Stimulated activated naive CD8-positive, alpha-beta T cell treated with anti-CD3 and anti-CD28 coated beads, Interleukin-15, Interleukin-2, amounts not matched to agents 100 ng/mL and 50 ng/mL, for 24 hours (primary cell): Measurements from ENCODE around the gene GUCD1.
"Not testable (repeated sequence)": the region's sequence is repeated elsewhere in the genome, so short reads cannot be mapped to it uniquely, and the experiment has no call there.

ENCODE experiments used
- H3K27ac Mint-ChIP-seq: one replicate; pipeline ENCODE4 v1.8.0; 2021; ENCODE audit warnings: mild to moderate bottlenecking, mixed read lengths
- H3K27me3 Mint-ChIP-seq: one replicate; pipeline ENCODE4 v1.8.0; 2021; ENCODE audit warnings: mixed read lengths
- H3K36me3 Mint-ChIP-seq: one replicate; pipeline ENCODE4 v1.8.0; 2021; ENCODE audit warnings: low read depth, mixed read lengths
- H3K4me1 Mint-ChIP-seq: one replicate; pipeline ENCODE4 v1.8.0; 2021; ENCODE audit warnings: low read depth, mixed read lengths
- H3K4me3 Mint-ChIP-seq: one replicate; pipeline ENCODE4 v1.8.0; 2021; ENCODE audit warnings: mild to moderate bottlenecking, mixed read lengths
- H3K9me3 Mint-ChIP-seq: one replicate; pipeline ENCODE4 v1.8.0; 2021; ENCODE audit warnings: mixed read lengths

The GUCD1 gene

GRCh38 chr22:24532075-24532474 is 22.9 kb downstream of the GUCD1 start:
- no peaks in the 10 kb centered on the region for H3K9me3 Mint-ChIP-seq
- H3K27me3 Mint-ChIP-seq: no peaks in the 10 kb centered on the region
- H3K27ac Mint-ChIP-seq: no peak overlapping the region
- no peaks in the 10 kb centered on the region for H3K4me1 Mint-ChIP-seq
- H3K36me3 Mint-ChIP-seq: no peaks in the 10 kb centered on the region
- H3K4me3 Mint-ChIP-seq: no peak overlapping the region

GRCh38 chr22:24530968-24531367 is 24.0 kb downstream of the GUCD1 start:
- H3K4me3 Mint-ChIP-seq, H3K9me3 Mint-ChIP-seq, H3K27me3 Mint-ChIP-seq, H3K36me3 Mint-ChIP-seq, H3K27ac Mint-ChIP-seq, H3K4me1 Mint-ChIP-seq: not testable (repeated sequence)

DNA sequence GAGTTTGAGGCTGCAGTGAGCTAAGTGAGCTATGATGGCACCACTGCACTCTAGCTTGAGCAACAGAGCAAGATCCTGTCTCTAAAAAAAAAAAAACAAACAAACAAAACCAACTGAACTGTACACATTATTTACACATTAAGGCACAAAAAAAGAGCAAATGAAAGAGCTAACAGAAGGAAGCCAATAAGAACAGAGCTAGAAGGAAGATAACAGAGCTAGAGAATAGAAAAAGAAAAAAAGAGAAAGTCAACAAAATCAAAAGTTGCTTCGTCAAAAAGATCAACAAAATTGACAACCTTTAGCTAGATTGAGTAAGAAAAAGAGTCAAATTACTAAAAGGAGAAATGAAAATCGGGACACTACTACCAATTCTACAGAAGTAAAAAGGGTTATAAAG is 25.0 kb downstream of the GUCD1 start:
- Mint-ChIP-seq H3K4me3 (no peak overlapping the region), H3K36me3 (no peaks in the 10 kb centered on the region), H3K27me3 (no peaks in the 10 kb centered on the region), H3K4me1 (peaks cover 7% of the 10 kb centered on the region), H3K27ac (no peak overlapping the region), H3K9me3 (no peaks in the 10 kb centered on the region)

- no peaks in the 10 kb centered on the region for H3K9me3 Mint-ChIP-seq
- peaks cover 11% of the 10 kb centered on the region for H3K4me1 Mint-ChIP-seq
- no peak overlapping the region for H3K27ac Mint-ChIP-seq
- H3K36me3 Mint-ChIP-seq: no peaks in the 10 kb centered on the region
- no peaks in the 10 kb centered on the region for H3K27me3 Mint-ChIP-seq
- H3K4me3 Mint-ChIP-seq: no peak overlapping the region
Measured at GRCh38 chr22:24526191-24526590, 28.7 kb downstream of the GUCD1 start.

- no peaks in the 10 kb centered on the region for H3K36me3 Mint-ChIP-seq
- no peaks in the 10 kb centered on the region for H3K9me3 Mint-ChIP-seq
- H3K27me3 Mint-ChIP-seq: no peaks in the 10 kb centered on the region
- H3K4me1 Mint-ChIP-seq: peaks cover 11% of the 10 kb centered on the region
- H3K4me3 Mint-ChIP-seq: no peak overlapping the region
- no peak overlapping the region for H3K27ac Mint-ChIP-seq
Measured at GRCh38 chr22:24525416-24526037, 29.4 kb downstream of the GUCD1 start.

GRCh38 chr22:24523873-24524272 is 31.1 kb downstream of the GUCD1 start:
- peaks cover 11% of the 10 kb centered on the region for H3K4me1 Mint-ChIP-seq
- H3K36me3 Mint-ChIP-seq: no peaks in the 10 kb centered on the region
- no peak overlapping the region for H3K4me3 Mint-ChIP-seq
- H3K9me3 Mint-ChIP-seq: no peaks in the 10 kb centered on the region
- no peaks in the 10 kb centered on the region for H3K27me3 Mint-ChIP-seq
- no peak overlapping the region for H3K27ac Mint-ChIP-seq

DNA sequence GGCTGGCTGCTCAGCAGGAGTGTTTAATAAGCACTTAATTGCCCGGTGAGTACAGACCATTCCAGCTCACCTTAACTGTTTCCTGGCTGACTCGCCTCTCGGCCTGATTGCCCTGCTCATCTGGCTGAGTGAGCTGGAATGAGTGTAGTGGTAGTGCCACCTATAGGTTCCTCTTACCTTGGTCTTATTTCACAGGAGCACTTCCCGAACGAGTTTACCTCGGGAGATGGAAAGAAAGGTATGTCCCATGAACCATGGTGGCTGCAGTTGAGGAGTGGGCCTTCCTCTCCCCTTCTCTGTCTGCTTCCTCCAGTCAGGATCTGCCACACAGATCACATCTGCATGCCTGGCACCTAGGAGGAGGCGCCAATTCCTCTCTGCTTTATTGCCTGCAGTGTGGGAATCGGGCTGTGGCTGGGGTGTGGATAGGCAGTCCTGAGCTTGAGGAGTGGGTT is 33.1 kb downstream of the GUCD1 start:
- H3K4me3 Mint-ChIP-seq: no peak overlapping the region

DNA sequence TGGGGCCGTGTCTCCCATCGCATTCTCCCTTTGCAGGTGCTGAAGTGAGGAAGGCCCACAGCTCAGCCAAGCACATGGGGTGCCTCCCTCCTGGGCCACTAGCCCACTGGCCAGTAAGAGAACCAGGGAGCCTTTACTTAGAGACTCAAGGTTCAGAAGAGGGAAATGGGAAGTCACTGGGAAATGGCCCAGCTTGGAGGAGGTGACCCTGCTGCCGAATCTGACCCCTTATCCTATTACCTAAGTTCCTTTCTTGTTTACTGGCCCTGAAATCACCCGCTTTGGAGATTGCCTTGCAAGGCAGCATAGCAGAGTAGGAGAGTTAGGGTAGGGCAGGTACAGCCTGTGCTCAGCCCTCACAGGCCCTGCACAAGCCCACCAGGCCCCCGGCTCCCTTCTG is 35.4 kb downstream of the GUCD1 start:
- Mint-ChIP-seq H3K27ac (no peak overlapping the region), H3K9me3 (no peaks in the 10 kb centered on the region), H3K27me3 (peaks cover 4% of the 10 kb centered on the region), H3K4me1 (peaks cover 4% of the 10 kb centered on the region), H3K4me3 (no peak overlapping the region), H3K36me3 (no peaks in the 10 kb centered on the region)

More for the DNA sequence above, 33.1 kb downstream of the GUCD1 start:
- H3K27me3 Mint-ChIP-seq: peaks cover 4% of the 10 kb centered on the region
- H3K9me3 Mint-ChIP-seq: no peaks in the 10 kb centered on the region
- peaks cover 11% of the 10 kb centered on the region for H3K4me1 Mint-ChIP-seq
- H3K27ac Mint-ChIP-seq: no peak overlapping the region
- H3K36me3 Mint-ChIP-seq: no peaks in the 10 kb centered on the region

DNA sequence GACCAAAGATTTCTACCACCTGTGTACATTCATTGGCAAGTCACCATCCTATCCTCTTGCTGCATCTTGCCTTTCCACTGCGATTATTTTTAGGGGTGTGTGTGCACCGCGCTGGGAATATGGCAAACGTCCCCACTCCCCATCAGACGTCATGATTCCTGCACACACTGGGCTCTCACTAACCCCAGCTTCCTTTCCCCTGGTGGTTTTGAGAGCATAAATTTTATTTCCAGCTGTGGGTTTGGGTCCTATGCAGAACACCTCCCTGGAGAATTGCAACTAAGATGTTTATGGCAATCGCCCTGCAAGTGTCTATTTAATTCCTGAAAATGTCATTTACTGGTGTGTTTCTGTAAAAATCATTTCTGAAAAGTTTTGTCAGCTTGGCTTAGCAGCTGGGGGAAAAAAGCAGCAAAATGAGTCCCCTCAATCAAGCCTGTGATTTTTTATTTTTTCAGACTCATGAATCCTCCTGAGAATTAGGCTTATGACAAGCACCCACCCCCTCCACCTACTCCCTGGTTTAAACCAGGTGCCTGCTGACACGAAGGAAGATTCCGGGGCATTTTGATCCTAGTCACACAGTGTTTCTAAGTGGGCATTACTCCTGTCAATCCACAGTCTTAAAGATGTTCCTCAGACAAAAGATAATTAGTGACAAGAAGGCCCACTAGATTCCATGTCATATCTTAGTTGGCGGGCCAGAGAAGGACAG is 36.0 kb downstream of the GUCD1 start:
- Mint-ChIP-seq H3K36me3 (no peaks in the 10 kb centered on the region), H3K27ac (no peak overlapping the region), H3K4me3 (no peak overlapping the region), H3K9me3 (no peaks in the 10 kb centered on the region), H3K27me3 (peaks cover 4% of the 10 kb centered on the region), H3K4me1 (peaks cover 4% of the 10 kb centered on the region)

DNA sequence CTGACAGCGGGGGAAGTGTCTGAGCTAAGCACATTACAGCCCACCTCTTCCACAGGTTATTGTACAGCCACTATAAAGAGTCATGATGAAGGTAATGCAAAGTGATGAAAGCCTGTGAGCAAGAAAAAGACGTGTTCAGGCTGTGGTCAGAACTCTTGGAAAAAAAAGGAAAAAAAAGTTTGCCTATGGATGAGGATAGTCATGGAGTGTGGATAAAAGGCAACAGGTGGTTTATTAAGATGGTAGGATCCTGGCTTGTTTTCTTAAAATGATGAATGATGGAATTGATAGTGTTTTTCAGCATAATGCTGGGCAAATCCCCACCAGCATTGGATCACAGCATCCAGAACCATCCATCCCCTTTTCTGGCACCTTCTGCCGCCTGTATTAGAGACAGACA is 36.7 kb downstream of the GUCD1 start:
- H3K4me1 Mint-ChIP-seq: peaks cover 4% of the 10 kb centered on the region
- no peak overlapping the region for H3K4me3 Mint-ChIP-seq
- no peak overlapping the region for H3K27ac Mint-ChIP-seq
- peaks cover 4% of the 10 kb centered on the region for H3K27me3 Mint-ChIP-seq
- no peaks in the 10 kb centered on the region for H3K36me3 Mint-ChIP-seq
- no peaks in the 10 kb centered on the region for H3K9me3 Mint-ChIP-seq

GRCh38 chr22:24517446-24517845 is 37.5 kb downstream of the GUCD1 start:
- Mint-ChIP-seq H3K27me3 (peaks cover 4% of the 10 kb centered on the region), H3K36me3 (no peaks in the 10 kb centered on the region), H3K4me3 (no peak overlapping the region), H3K9me3 (no peaks in the 10 kb centered on the region), H3K4me1 (peaks cover 7% of the 10 kb centered on the region), H3K27ac (no peak overlapping the region)

- no peaks in the 10 kb centered on the region for H3K36me3 Mint-ChIP-seq
Measured at GRCh38 chr22:24516301-24516737, 38.6 kb downstream of the GUCD1 start.

GRCh38 chr22:24515027-24515338 is 40.0 kb downstream of the GUCD1 start:
- Mint-ChIP-seq H3K9me3 (no peaks in the 10 kb centered on the region), H3K4me1 (peaks cover 22% of the 10 kb centered on the region), H3K27ac (no peak overlapping the region), H3K4me3 (no peak overlapping the region), H3K27me3 (peaks cover 4% of the 10 kb centered on the region), H3K36me3 (no peaks in the 10 kb centered on the region)

More at GRCh38 chr22:24516301-24516737, 38.6 kb downstream of the GUCD1 start:
- Mint-ChIP-seq H3K27ac (no peak overlapping the region), H3K27me3 (peaks cover 4% of the 10 kb centered on the region), H3K9me3 (no peaks in the 10 kb centered on the region), H3K4me3 (no peak overlapping the region), H3K4me1 (peaks cover 11% of the 10 kb centered on the region)

- no peak overlapping the region for H3K4me3 Mint-ChIP-seq
- no peaks in the 10 kb centered on the region for H3K9me3 Mint-ChIP-seq
- no peaks in the 10 kb centered on the region for H3K36me3 Mint-ChIP-seq
- H3K4me1 Mint-ChIP-seq: peaks cover 22% of the 10 kb centered on the region
- no peak overlapping the region for H3K27ac Mint-ChIP-seq
- peaks cover 4% of the 10 kb centered on the region for H3K27me3 Mint-ChIP-seq
Measured at GRCh38 chr22:24514241-24515026, 40.5 kb downstream of the GUCD1 start.
